Ovary (tissue), 3 donors: Measurements from ENCODE around the gene PRAMEF8.
"Not testable (repeated sequence)": the region's sequence is repeated elsewhere in the genome, so short reads cannot be mapped to it uniquely, and the experiment has no call there.

Experiments
- CTCF ChIP-seq, 3 donors: fragments of 450-650 bp in 2 of 3; fragments of 200-600 bp in 1 of 3; IDR thresholded peaks; one replicate each; pipeline versions ENCODE4 v1.5.1 to v1.8.0; 2016 to 2022; ENCODE audit warnings: antibody characterized with exemption in 3 of 3, mild to moderate bottlenecking in 1 of 3
- EP300 ChIP-seq: sonication (generic); formaldehyde crosslinking; IDR thresholded peaks from one replicate; pipeline ENCODE4 v1.6.1; 2017; ENCODE audit warnings: antibody characterized with exemption
- POLR2A ChIP-seq: fragments of 450-650 bp; IDR thresholded peaks from one replicate; pipeline ENCODE4 v1.6.1; 2017; ENCODE audit warnings: antibody characterized with exemption, mild to moderate bottlenecking, moderate library complexity
- donor health status: DM: no; HTN: no; CAD: no.

- TF ChIP-seq CTCF (IDR thresholded peaks at IDR 0.05); POLR2A; EP300: not testable (repeated sequence)
Measured at GRCh38 chr1:13237572-13237971, 47.4 kb downstream of the PRAMEF8 start.
